Dendritic cell treated with granulocyte-macrophage colony-stimulating factor and Interleukin-4, amounts not matched to agents 40 ng/mL and 50 ng/mL, for 4 days (primary cell): ENCODE data around the gene PAK6.

ENCODE experiments used
- H3K27ac Mint-ChIP-seq: one replicate; pipeline ENCODE4 v1.8.0; 2022; ENCODE audit warnings: mild to moderate bottlenecking, mixed read lengths
- H3K27me3 Mint-ChIP-seq: one replicate; pipeline ENCODE4 v1.8.0; 2022; ENCODE audit warnings: mild to moderate bottlenecking, mixed read lengths
- H3K36me3 Mint-ChIP-seq: one replicate; pipeline ENCODE4 v1.8.0; 2022; ENCODE audit warnings: low read depth, mixed read lengths
- H3K4me1 Mint-ChIP-seq: one replicate; pipeline ENCODE4 v1.8.0; 2022; ENCODE audit warnings: low read depth, mixed read lengths
- H3K4me3 Mint-ChIP-seq: one replicate; pipeline ENCODE4 v1.8.0; 2022; ENCODE audit warnings: mild to moderate bottlenecking, moderate library complexity, mixed read lengths
- H3K9me3 Mint-ChIP-seq: one replicate; pipeline ENCODE4 v1.8.0; 2022; ENCODE audit warnings: mixed read lengths
- intact Hi-C: fragments of 100-400 bp; cut with micrococcal nuclease; formaldehyde crosslinking; loops from one replicate; pipeline ENCODE4 v1.15.0; 2022

Gene PAK6

GRCh38 chr15:40290918-40291574 is 52.2 kb downstream of the PAK6 start:
- H3K27me3 Mint-ChIP-seq, result no peaks in the 10 kb centered on the region
- peaks cover 100% of the 10 kb centered on the region for H3K36me3 Mint-ChIP-seq

DNA sequence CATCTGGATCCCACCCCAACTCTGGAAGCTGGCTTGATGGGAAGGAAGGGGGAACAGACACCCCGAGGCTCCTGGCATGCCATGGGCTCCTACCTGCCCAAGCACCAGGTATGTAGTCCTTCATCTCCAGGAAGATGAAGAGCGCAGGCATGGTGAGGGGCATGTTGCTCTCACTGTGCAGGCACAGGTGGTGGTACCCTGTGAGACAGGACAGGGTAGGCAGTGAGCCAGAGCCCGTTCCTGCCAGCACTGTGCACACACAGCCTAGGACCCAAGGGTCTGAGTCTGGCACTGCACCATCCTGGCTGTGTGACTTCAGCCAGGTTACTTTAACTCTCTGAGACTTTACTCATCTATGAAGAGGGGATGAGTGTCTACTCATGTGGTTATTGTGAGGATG is 53.4 kb downstream of the PAK6 start:
- H3K27me3 Mint-ChIP-seq, result no peaks in the 10 kb centered on the region
- H3K9me3 Mint-ChIP-seq, result no peaks in the 10 kb centered on the region
- H3K4me1 Mint-ChIP-seq, result peaks cover 80% of the 10 kb centered on the region
- intact Hi-C loops, result no loop called here
- no peak overlapping the region for H3K27ac Mint-ChIP-seq
- peaks cover 100% of the 10 kb centered on the region for H3K36me3 Mint-ChIP-seq
- no peak overlapping the region for H3K4me3 Mint-ChIP-seq

More at GRCh38 chr15:40290918-40291574, 52.2 kb downstream of the PAK6 start:
- H3K4me1 Mint-ChIP-seq, result peaks cover 80% of the 10 kb centered on the region
- intact Hi-C loops, result no loop called here
- H3K9me3 Mint-ChIP-seq, result no peaks in the 10 kb centered on the region
- no peak overlapping the region for H3K27ac Mint-ChIP-seq
- no peak overlapping the region for H3K4me3 Mint-ChIP-seq

DNA sequence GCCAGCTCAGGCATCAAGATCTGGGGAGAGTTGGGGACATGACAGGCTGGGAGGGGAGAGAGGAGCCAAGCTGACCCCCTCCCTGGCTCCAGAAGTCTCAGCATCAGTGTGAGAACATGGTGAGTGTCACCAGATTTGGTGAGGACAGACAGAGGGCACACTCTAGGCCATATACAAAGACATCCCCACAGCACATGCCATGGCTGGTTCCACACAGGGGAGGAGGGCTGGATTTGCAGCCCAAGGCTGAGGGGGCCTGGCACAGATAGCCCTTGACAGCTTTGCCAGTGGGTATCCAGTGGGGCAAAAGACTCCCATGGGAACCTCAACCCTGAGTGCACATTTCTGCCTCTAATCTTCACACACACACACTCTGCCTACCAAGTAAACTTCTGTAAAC is 54.1 kb downstream of the PAK6 start:
- Mint-ChIP-seq H3K36me3 (peaks cover 100% of the 10 kb centered on the region), H3K4me1 (peaks cover 80% of the 10 kb centered on the region), H3K27ac (no peak overlapping the region), H3K4me3 (no peak overlapping the region), H3K27me3 (no peaks in the 10 kb centered on the region), H3K9me3 (no peaks in the 10 kb centered on the region)
- intact Hi-C loops, result no loop called here

DNA sequence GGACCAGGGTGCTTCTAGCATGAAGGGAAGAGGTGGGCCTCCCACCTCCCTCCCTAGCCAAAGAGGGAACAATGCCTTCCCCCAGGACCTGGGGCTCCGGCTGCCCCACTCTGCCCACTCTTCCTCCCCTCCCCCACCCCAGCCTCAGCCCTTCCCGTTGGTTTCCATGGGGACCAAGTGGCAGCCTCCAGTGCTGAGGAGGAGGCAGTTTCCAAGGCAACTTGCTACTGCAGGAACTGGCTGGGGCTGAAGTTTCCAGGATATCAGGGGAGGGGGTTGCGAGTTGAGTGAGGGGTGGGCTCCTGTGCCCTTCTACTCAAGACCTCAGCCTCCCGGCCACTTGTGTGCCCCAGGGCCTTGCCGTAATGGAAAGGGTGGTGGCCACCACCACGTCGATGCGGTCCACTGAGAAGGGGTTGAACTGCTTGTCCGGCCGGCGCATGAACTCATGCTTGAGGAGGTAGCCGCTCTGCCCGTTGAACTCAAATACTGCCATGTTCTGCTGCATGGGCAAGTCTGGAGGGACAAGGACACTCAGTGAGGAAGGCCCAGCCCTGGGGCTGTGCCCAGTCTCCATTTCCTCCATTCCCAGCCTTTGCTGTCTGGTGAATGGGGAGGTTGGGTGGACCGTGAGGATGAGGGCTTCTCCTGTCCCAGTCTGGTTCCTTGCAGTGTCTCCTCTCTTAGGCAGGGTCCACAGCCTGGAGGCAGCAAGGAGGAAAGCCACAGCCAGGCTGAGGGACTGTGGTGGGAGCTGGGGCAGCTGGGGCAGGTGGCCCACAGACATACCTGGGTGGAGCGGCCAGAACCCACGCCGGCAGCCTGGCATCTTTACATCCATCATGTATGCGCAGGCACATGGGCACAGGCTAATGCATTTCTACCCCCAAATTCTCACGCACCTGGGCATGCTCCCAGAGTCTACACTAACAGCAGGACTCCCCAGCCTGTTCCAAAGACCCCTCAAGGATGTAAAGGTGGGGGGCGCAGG is 55.3 kb downstream of the PAK6 start:
- Mint-ChIP-seq H3K27ac (peak overlapping the region; percentile 24), H3K9me3 (no peaks in the 10 kb centered on the region), H3K4me1 (peaks cover 78% of the 10 kb centered on the region), H3K4me3 (no peak overlapping the region), H3K36me3 (peaks cover 100% of the 10 kb centered on the region), H3K27me3 (no peaks in the 10 kb centered on the region)
- intact Hi-C loops, result no loop called here

- Mint-ChIP-seq H3K4me1 (peaks cover 71% of the 10 kb centered on the region), H3K27ac (peak overlapping the region; percentile 60), H3K9me3 (no peaks in the 10 kb centered on the region), H3K4me3 (no peak overlapping the region), H3K36me3 (peaks cover 100% of the 10 kb centered on the region), H3K27me3 (no peaks in the 10 kb centered on the region)
- intact Hi-C loops, result no loop called here
Measured at GRCh38 chr15:40295297-40295696, 56.4 kb downstream of the PAK6 start.

DNA sequence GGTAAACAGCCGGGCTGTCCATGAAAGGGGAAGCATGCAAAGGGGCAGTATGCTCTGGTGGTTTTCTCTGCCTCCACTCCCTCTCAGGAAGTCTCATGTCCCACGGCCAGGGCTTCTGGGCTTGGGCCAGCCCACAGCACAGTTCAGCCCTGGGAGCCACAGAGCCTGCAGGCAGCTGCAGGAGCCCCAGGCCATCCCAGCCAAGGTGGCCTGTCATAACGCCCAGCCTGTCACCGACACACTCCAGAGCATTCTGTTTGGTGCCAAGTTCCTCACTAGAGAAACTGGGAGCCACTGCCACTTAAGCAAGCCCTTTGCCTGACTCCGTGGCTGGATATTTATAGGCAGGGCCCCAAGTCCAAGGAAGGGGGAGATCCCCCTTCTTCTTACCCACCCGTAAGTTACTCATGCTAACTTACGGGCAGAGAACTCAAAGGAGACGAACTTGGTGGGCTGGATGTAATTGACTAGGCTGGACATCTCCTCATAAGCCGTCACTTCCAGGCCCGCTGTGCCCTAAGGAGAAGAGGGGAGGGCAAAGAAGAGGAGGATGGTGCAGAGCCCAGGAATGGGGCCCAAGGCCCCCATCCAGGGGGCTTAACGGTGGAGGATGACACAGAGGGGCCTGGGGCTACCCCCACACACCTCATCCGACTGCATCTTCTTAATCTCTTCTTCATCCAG is 57.2 kb downstream of the PAK6 start:
- Mint-ChIP-seq H3K4me1 (peaks cover 72% of the 10 kb centered on the region), H3K27ac (peak overlapping the region; percentile 60), H3K36me3 (peaks cover 100% of the 10 kb centered on the region), H3K4me3 (no peak overlapping the region), H3K27me3 (no peaks in the 10 kb centered on the region), H3K9me3 (no peaks in the 10 kb centered on the region)
- intact Hi-C loops, result no loop called here

- no peaks in the 10 kb centered on the region for H3K27me3 Mint-ChIP-seq
- intact Hi-C loops, result no loop called here
- H3K27ac Mint-ChIP-seq, result peak overlapping the region; percentile 60
- no peaks in the 10 kb centered on the region for H3K9me3 Mint-ChIP-seq
- peaks cover 100% of the 10 kb centered on the region for H3K36me3 Mint-ChIP-seq
- H3K4me1 Mint-ChIP-seq, result peaks cover 79% of the 10 kb centered on the region
- no peak overlapping the region for H3K4me3 Mint-ChIP-seq
Measured at GRCh38 chr15:40296561-40297230, 57.8 kb downstream of the PAK6 start.

GRCh38 chr15:40297356-40297755 is 58.5 kb downstream of the PAK6 start:
- Mint-ChIP-seq H3K4me3 (no peak overlapping the region), H3K27ac (peak overlapping the region; percentile 60), H3K27me3 (no peaks in the 10 kb centered on the region), H3K4me1 (peaks cover 86% of the 10 kb centered on the region), H3K36me3 (peaks cover 100% of the 10 kb centered on the region), H3K9me3 (no peaks in the 10 kb centered on the region)
- intact Hi-C loops, result no loop called here

DNA sequence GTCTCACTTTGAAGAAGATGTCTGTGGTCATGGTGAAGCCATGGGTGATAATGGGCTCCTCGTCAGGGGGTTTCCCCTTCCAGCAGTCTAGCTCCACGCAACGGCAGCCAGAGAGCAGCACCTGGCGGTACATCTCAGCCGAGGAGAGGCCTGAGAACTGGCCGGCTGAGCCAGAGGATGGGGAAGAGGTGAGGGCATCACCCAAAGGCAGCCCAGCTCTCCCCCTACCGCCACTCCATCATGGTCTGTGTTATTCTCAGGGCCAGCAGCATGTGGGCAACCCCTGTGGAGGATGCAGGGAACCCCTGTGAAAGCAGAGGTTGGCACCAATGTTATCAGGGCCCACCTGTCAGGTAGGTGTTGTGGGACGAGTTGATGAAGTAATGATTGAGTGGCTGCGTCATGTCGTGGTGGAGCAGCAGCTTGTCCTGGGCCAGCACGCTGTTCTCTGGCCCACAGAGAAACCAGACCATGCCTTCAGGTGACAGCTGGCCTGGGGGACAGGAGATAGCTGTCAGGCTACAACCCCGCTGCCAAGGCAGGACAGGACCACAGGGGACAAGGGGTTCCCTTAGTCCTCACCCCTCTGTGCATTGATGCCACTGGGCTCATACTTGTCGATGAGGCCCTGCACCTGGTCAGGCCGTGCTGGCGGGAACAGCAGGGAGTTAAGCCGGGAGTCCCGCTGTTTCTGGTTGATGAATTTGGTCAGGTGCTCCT is 59.5 kb downstream of the PAK6 start:
- intact Hi-C loops, result no loop called here
- H3K4me3 Mint-ChIP-seq, result no peak overlapping the region
- H3K36me3 Mint-ChIP-seq, result peaks cover 100% of the 10 kb centered on the region
- H3K4me1 Mint-ChIP-seq, result peaks cover 90% of the 10 kb centered on the region
- no peak overlapping the region for H3K27ac Mint-ChIP-seq
- H3K27me3 Mint-ChIP-seq, result no peaks in the 10 kb centered on the region
- no peaks in the 10 kb centered on the region for H3K9me3 Mint-ChIP-seq

GRCh38 chr15:40300367-40300766 is 61.5 kb downstream of the PAK6 start:
- no peak overlapping the region for H3K4me3 Mint-ChIP-seq
- no peak overlapping the region for H3K27ac Mint-ChIP-seq
- H3K27me3 Mint-ChIP-seq, result no peaks in the 10 kb centered on the region
- H3K4me1 Mint-ChIP-seq, result peaks cover 90% of the 10 kb centered on the region
- peaks cover 100% of the 10 kb centered on the region for H3K36me3 Mint-ChIP-seq
- no peaks in the 10 kb centered on the region for H3K9me3 Mint-ChIP-seq
- intact Hi-C loops, result no loop called here

- Mint-ChIP-seq H3K36me3 (peaks cover 100% of the 10 kb centered on the region), H3K4me3 (no peak overlapping the region), H3K27ac (no peak overlapping the region), H3K27me3 (no peaks in the 10 kb centered on the region), H3K4me1 (peaks cover 90% of the 10 kb centered on the region), H3K9me3 (no peaks in the 10 kb centered on the region)
- intact Hi-C loops, result no loop called here
Measured at GRCh38 chr15:40300771-40301170, 61.9 kb downstream of the PAK6 start.

DNA sequence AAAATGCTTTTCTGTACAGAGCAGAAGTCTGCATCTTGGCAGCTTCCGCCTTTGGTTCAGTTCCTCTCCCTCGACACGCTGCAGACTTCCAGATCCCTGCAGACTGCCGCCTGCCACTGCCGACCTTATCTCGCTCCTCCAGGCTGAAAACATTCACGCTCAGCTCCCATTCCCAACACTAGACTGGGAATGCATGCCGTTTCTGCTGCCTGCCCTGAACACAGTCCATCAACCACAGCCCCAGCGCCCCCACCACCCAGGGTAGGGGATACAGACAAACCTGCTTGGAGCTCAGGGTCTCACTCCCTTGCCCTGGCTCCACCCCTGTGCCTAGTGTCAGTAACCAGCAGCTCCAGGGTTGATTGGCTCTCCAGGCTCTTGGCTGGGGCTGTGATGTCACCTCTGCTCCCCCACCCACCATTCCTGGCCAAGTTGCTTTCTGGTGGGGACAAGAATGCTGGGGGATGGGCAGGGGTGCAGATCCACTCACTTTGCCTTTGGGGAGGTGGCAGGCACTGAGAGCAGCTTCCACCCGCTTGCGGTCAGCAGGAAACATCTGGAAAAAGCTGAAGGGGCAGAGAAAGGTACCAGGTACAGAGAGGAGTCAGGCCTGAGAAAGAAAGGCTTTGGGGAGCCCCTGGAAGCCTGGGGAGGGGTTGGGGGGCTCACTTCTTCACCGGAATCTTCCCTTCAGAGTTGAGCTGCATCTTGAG is 62.8 kb downstream of the PAK6 start:
- Mint-ChIP-seq H3K36me3 (peaks cover 100% of the 10 kb centered on the region), H3K27ac (peak overlapping the region; percentile 60), H3K27me3 (no peaks in the 10 kb centered on the region), H3K4me3 (peak overlapping the region; percentile 51), H3K4me1 (peaks cover 90% of the 10 kb centered on the region), H3K9me3 (no peaks in the 10 kb centered on the region)
- intact Hi-C loops, result no loop called here
